Stimulated activated CD4-positive, alpha-beta T cell treated with anti-CD3 and anti-CD28 coated beads, TNF-alpha, amount 100 ng/mL, for 48 hours (primary cell): ENCODE results near the gene THAP9.
"Not testable (repeated sequence)": the region's sequence is repeated elsewhere in the genome, so short reads cannot be mapped to it uniquely, and the experiment has no call there.

Source experiments
- DNase-seq, 3 donors: peaks; one replicate each; pipeline ENCODE4 v3.0.0-alpha.2; 2020; ENCODE audit warnings: low read depth in 3 of 3

THAP9 gene

DNA sequence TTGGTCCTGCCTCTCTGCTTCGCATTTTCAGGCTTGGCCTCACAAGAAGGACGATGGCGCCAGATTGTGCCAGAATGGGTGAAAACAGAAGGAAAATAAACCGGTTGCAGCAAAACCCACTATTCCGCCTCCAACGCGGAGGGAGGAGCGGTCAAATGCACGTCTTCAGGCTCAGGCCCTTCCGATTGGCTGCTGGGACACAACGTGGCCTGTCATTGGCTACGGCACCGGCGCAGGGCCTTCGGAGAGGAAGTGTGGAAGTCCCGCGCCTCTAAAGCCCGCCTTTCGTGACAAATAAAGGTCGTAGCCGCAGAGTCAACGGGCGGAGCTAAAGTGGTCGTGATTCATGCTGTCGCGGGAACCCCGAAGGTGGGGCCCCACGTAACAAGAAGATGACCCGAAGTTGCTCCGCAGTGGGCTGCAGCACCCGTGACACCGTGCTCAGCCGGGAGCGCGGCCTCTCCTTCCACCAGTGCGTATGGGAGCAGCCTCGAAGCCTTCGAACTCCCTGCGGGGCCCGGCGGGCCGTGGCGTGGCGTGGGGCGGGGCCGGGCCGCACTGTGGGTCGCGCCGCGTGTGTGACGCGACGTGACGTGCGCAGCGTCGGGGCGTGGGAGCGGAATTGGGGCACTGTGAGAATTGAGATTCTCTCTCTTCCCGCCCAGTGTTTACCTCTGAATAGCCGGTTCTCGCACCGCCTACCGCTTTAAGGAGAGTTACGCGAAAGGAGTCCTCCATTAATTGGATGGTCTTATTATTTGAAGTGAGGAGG lies at the start of gene THAP9:
TSS of gene THAP9 (plus strand) at position 325 of the 772 bp plus-strand sequence. CDS start at position 393, 68 bp downstream.
- peak; percentile 92 to 99 (median 94) for DNase-seq

GRCh38 chr4:82851318-82851717 lies 49.2 kb upstream of the THAP9 start:
- no peak for DNase-seq

GRCh38 chr4:82851885-82852750 lies 48.4 kb upstream of the THAP9 start:
- no peak for DNase-seq

- DNase-seq: no peak
Observed at GRCh38 chr4:82852751-82853285, 47.7 kb upstream of the THAP9 start.

DNA sequence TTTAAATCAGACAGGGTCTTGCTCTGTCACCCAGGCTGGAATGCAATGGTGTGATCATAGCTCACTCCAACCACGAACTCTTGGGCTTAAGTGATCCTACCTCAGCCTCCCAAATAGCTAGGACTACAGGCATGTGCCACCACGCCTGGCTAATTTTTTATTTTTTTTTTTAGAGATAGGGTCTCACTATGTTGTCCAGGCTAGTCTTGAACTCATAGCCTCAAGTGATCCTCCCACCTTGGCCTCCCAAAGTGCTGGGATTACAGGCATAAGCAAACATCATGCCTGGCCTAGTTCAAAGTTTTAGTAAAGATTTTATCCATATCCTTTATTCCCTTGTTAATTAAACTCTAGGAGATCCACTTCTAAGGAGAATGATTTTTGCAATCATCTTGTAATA lies 40.0 kb upstream of the THAP9 start:
- DNase-seq: not testable (repeated sequence)

GRCh38 chr4:82861529-82861928 lies 39.0 kb upstream of the THAP9 start:
- DNase-seq: no peak

GRCh38 chr4:82864336-82864979 lies 36.1 kb upstream of the THAP9 start:
- no peak for DNase-seq

DNA sequence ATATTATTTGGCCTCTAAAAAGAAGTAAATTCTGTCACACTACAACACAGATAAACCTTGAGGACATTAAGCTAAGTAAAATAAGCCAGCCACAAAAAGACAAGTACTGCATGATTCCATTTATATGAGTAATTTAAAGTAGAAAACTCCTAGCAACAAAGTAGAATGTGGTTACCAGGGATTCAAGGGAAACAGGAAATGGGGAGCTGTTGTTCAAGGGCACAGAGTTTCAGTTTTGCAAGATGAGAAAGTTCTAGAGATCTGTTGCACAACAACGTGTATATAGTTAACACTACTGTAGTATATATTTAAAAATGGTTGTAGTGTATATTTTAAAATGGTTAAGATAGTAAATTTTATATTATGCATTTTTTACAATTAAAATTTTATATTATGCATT lies 34.9 kb upstream of the THAP9 start:
- DNase-seq: no peak

GRCh38 chr4:82866033-82866432 lies 34.5 kb upstream of the THAP9 start:
- DNase-seq: not testable (repeated sequence)

GRCh38 chr4:82866706-82867385 lies 33.7 kb upstream of the THAP9 start:
- DNase-seq: no peak

DNA sequence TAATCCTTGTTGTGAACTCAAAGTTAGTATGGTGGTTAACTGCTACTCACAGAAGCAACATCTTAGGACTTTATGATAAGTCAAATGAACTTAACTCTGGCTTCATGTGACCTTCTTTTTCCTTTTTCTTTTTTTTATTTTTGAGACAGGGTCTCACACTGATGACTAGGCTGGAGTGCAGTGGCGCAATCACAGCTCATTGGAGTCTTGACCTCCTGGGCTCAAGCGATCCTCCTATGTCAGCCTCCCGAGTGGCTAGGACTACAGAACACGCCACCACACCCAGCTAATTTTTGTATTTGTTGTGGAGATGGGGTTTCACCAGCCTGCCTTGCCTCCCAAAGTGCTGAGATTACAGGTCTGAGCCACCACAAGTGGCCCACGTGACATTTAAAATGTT lies 32.0 kb upstream of the THAP9 start:
- no peak for DNase-seq

DNA sequence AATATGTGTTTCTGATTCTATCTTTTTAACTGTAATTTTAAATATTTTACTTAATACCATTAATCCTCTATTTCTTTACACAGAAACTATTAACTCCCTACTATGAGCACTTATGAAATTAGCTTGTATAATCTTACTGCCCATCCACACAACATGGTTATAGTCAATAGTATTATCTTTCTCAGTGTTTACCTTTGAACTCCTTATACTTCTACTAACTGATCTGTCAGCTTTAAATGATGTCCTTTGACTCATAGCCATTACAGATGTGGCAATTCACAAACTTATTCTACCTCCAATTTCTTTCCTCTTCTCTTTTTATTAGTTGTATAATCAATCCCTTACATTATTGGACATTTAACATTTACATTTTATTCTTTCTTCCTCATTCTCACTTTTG lies 15.1 kb upstream of the THAP9 start:
- no peak for DNase-seq

DNA sequence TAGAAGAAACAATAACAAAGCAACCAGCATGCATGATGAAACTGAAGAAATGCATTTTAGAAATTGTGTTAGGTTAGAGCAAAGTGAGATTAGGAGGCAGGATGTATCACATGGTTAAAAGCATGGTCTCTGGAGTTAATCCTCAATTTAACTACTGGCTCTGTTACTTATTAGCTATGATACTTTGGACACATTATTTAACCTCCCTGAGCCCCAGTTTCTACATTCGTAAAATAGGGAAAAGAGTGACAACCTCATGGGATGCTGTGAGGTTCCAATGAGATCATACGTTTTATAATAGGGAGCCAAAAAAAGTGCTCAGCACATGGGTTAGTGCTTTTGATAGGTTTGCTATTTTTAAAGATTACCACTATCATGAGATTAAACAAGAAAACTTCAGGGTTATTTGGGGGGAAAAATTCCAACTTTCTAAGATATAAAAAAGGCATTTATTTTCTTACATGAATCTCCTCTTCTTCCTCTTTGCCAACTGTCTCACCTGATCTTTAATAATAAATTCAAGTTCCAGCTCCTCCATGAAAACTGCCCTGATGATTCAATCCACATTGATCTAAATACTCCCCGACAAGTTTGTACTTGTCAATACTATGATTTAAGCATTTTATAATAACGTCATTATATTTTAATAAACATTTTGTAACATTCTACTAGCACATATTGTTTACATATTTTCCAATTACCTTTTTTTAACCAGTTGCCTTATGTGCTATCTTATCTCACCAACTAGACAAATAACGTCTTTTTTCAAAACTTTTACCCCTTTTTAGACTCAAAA lies 14.2 kb upstream of the THAP9 start:
- no peak for DNase-seq

- no peak for DNase-seq
Observed at GRCh38 chr4:82889287-82889686, 11.2 kb upstream of the THAP9 start.

DNA sequence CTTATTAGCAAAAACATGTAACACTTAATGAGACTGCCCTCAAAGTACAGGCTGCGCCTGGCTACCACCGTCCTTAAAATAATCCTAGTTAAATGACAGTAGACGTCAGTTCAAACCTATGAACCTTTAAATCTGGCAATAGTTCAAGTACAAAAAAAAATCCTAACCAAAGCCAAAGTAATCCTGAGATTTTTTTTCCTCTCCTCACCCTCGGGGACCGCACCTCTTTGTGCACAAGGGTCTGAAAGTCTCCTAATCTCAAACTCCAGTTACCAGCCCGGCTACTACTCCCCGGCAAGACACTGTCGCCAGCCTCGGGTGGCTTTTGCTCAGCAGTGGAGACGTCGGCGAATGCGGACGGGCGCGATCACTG lies 10.0 kb upstream of the THAP9 start:
- no peak for DNase-seq

DNA sequence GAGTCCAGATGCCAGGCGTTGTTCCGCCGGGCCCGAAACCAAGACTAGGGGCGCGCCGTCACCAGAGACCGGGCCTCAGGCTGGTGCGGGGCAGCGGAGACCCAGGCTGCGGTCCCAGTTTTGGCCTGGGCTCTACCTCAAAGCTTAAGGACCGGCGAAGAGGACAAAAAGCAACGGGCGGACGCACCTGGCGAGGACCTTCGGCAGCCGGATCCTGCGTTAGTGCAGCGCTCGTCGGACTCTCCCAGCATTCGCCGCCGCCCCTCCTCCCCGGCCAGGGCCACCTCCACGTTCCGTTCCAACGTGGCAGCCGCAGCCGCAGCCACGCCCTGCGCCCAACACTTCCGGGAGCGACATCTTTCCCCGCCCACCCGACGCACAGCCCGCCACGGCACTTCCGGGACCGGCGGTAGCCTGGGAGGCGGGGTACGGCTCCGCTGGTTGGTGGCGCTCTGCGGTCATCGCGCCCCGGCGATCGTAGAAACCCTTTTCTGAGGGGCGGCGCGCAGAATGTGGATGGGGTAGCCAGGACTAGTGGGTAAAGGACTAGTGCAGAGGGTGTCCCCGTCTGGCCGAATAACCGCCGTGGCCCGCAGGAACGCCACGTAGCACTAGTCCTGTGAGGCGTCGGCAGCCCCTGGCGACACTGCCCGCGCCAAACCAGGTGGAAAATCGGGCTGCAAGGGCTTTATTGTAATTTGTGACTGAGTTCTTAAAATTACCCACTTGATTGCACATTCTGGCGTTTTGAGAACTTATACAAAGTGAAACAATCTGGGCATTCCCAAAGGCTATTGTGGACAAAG lies 9.4 kb upstream of the THAP9 start, which contains the start of gene SEC31A:
TSS of gene SEC31A (minus strand) at position 253 of the 806 bp plus-strand sequence. CDS start 9,217 bp downstream, outside the sequence.
- DNase-seq: peak; percentile 94 to 99 (median 94)

GRCh38 chr4:82891707-82892466 lies 8.6 kb upstream of the THAP9 start:
- no peak for DNase-seq

GRCh38 chr4:82892467-82892802 lies 8.1 kb upstream of the THAP9 start:
- no peak for DNase-seq

- no peak for DNase-seq
Observed at GRCh38 chr4:82893942-82894341, 6.6 kb upstream of the THAP9 start.
